Measurements from ENCODE around the gene CSF1R.

DNA sequence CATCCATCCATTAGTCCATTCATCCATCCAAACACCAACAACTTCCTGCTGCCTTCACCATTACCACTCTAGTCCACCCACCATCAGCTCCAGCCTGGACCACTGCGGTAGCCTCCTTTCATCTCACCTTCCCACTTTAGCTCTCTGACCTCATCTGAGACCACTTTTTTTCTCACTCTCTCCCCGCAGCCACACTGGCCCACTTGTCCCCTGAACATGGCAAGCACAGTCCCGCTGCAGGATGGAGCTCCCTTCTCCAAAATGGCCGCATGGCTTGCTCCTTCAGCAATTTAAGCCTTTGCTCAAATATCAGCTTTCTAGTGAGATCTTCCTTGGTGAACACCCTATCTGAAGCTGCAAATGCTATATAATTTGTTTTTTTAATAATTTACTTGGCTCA is 11.1 kb downstream of the CSF1R start:
- TF ChIP-seq POLR2A (IDR thresholded peaks at IDR 0.05) = no peak
- TF ChIP-seq, protein P1, sequence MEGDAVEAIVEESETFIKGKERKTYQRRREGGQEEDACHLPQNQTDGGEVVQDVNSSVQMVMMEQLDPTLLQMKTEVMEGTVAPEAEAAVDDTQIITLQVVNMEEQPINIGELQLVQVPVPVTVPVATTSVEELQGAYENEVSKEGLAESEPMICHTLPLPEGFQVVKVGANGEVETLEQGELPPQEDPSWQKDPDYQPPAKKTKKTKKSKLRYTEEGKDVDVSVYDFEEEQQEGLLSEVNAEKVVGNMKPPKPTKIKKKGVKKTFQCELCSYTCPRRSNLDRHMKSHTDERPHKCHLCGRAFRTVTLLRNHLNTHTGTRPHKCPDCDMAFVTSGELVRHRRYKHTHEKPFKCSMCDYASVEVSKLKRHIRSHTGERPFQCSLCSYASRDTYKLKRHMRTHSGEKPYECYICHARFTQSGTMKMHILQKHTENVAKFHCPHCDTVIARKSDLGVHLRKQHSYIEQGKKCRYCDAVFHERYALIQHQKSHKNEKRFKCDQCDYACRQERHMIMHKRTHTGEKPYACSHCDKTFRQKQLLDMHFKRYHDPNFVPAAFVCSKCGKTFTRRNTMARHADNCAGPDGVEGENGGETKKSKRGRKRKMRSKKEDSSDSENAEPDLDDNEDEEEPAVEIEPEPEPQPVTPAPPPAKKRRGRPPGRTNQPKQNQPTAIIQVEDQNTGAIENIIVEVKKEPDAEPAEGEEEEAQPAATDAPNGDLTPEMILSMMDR (IDR thresholded peaks at IDR 0.05 in 8 of 11, conservative IDR thresholded peaks at IDR 0.05 in 3 of 11) = no peak

Data from spleen (tissue), 7 donors.